ENCODE data around the gene COBL. TPM values are rescaled to one million over a fixed set of nuclear protein-coding genes. Genes with fewer than 3 reads are reported as not detected.

COBL gene
- total RNA-seq, 1 experiment from 2014 or later, result 52.3 TPM

DNA sequence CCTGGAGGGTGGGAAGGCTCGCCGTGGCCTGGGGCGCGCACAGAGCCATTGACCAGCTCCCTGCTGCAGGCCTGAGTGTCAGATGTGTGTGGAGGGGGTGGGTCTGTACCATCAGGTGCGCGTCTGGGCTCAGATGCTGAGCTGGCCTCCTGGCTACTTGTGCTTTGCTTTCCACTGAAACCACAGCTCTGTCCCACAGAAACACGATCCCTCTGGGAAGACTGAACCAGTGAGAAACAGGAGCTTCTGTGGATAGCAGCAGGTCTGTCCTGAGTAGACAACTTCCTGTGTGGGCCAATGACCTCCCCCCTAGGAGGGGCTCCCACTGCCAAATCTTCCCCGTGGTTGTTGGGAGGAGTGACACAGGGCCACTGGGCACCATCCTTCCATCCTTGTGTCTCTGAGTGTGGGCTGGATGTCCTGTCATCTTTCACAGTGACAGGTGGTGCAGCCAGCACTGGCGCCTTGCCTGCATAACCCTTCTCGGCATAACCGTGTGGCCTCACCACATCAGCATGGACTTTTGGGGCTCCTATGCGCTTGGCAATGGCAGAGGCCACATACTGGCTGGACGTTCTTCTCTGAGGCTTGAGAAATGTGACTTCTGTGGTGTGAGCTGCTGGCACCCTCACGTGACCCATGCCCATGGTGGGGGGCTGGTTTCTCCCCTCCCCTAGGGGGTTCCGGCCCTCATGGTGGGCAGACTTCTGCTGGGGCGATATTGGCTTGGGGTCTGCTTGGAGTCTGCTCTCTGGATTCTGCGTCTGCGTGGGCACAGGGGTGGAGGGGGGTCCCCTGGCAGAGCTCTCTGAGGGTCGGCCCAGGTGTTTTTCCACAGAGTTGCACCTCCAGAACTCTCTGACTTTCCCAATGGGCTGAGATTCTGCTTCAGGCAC lies 288.4 kb downstream of the COBL start:
- Histone ChIP-seq H2BK15ac (ENCODE audit: low read depth, low read length) (no peak overlapping the region), H3K23ac (ENCODE audit: insufficient read length, low read depth, low read length) (no peak overlapping the region), H3K79me1 (ENCODE audit: insufficient read depth, low read depth, low read length, poor library complexity, severe bottlenecking) (no peaks in the 10 kb centered on the region), H3K4me2 (ENCODE audit: insufficient read depth, insufficient read length, low read length) (no peak overlapping the region), H2BK5ac (ENCODE audit: insufficient read length, low read length) (no peak overlapping the region), H3K9me3 (ENCODE audit: control insufficient read depth, low read depth, low read length) (no peaks in the 10 kb centered on the region), H4K8ac (replicated peaks; ENCODE audit: insufficient read length, low read depth, low read length) (no peak overlapping the region), H4K5ac (ENCODE audit: insufficient read length, low read depth, low read length) (no peak overlapping the region), H3K27me3 (ENCODE audit: insufficient read depth, low read length) (no peaks in the 10 kb centered on the region), H3K27ac (ENCODE audit: insufficient read length, low read depth, low read length) (no peak overlapping the region), H2AK5ac (ENCODE audit: insufficient read length, low read length) (no peak overlapping the region), H4K91ac (ENCODE audit: insufficient read length, low read depth, low read length) (no peak overlapping the region), H3K9ac (ENCODE audit: extremely low read depth, insufficient read length, low read length) (no peak overlapping the region), H3K14ac (ENCODE audit: insufficient read depth, low read length) (no peak overlapping the region; the same call in 1 of the 2 replicates), H3T11ph (ENCODE audit: low read length) (no peak overlapping the region), H3K18ac (ENCODE audit: insufficient read length, low read depth, low read length) (no peak overlapping the region), H3K79me2 (ENCODE audit: insufficient read depth, low read length) (no peaks in the 10 kb centered on the region), H2AFZ (ENCODE audit: low read length) (no peak overlapping the region), H2BK12ac (ENCODE audit: insufficient read length, low read depth, low read length) (no peak overlapping the region), H3K56ac (ENCODE audit: insufficient read length, low read depth, low read length) (no peak overlapping the region), H2BK120ac (ENCODE audit: low read depth, low read length, poor library complexity, severe bottlenecking) (no peak overlapping the region), H2BK20ac (ENCODE audit: low read depth, low read length, poor library complexity, severe bottlenecking) (no peak overlapping the region), H4K20me1 (ENCODE audit: control insufficient read depth, insufficient read depth, insufficient read length) (peaks cover 2% of the 10 kb centered on the region), H3K23me2 (ENCODE audit: insufficient read length, low read depth, low read length, poor library complexity, severe bottlenecking) (no peaks in the 10 kb centered on the region), H3K4ac (ENCODE audit: low read depth, low read length) (no peak overlapping the region), H3K4me1 (ENCODE audit: insufficient read depth, low read length) (no peaks in the 10 kb centered on the region)
- no peaks in the 10 kb centered on the region for H3K27me3 Mint-ChIP-seq (ENCODE audit: low read depth)
- H3K27ac Mint-ChIP-seq, result no peak overlapping the region
- H3K9me3 Mint-ChIP-seq, result no peaks in the 10 kb centered on the region
- peaks cover 3% of the 10 kb centered on the region in 2 experiments; a peak in 3 of 4 replicates for H3K4me1 Mint-ChIP-seq
- H3K4me3 Mint-ChIP-seq, result no peak overlapping the region
- TF ChIP-seq, protein P1, sequence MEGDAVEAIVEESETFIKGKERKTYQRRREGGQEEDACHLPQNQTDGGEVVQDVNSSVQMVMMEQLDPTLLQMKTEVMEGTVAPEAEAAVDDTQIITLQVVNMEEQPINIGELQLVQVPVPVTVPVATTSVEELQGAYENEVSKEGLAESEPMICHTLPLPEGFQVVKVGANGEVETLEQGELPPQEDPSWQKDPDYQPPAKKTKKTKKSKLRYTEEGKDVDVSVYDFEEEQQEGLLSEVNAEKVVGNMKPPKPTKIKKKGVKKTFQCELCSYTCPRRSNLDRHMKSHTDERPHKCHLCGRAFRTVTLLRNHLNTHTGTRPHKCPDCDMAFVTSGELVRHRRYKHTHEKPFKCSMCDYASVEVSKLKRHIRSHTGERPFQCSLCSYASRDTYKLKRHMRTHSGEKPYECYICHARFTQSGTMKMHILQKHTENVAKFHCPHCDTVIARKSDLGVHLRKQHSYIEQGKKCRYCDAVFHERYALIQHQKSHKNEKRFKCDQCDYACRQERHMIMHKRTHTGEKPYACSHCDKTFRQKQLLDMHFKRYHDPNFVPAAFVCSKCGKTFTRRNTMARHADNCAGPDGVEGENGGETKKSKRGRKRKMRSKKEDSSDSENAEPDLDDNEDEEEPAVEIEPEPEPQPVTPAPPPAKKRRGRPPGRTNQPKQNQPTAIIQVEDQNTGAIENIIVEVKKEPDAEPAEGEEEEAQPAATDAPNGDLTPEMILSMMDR (conservative IDR thresholded peaks at IDR 0.05), result no peak
- no CpG with 5 or more reads among the region's 19 CpGs for whole genome bisulfite sequencing (ENCODE audit: extremely low coverage, insufficient read length, low lambda C conversion rate)
- peaks cover 2 to 56% (median 53%) of the 10 kb centered on the region in 3 experiments; a peak in 6 of 7 replicates for H3K36me3 Mint-ChIP-seq (ENCODE audit: insufficient read depth in 1 of 3, low read depth in 3 of 3)
- DNase-seq, result no peak

Measured in H9 (cell line).